Spinal cord (tissue), 10 donors: Measurements from ENCODE around the gene NOP16. TPM values are rescaled to one million over a fixed set of nuclear protein-coding genes. Genes with fewer than 3 reads are reported as not detected.

Experiments used
- DNase-seq, 6 donors: peaks; one replicate each; pipeline versions ENCODE4 v3.0.0 to v3.0.0-alpha.2; 2013 to 2015; ENCODE audit warnings: low spot score in 6 of 6, low read depth in 4 of 6
- H3K27ac ChIP-seq: one replicate; pipeline ENCODE4 v1.5.1; 2013; ENCODE audit warnings: low read depth, low read length, control low read depth
- H3K27me3 ChIP-seq: one replicate; pipeline ENCODE4 v1.6.1; 2013; ENCODE audit warnings: low read length; ENCODE audit not compliant: control insufficient read depth, insufficient read depth
- H3K36me3 ChIP-seq: one replicate; pipeline ENCODE4 v1.6.1; 2013; ENCODE audit warnings: low read length; ENCODE audit not compliant: control insufficient read depth, insufficient read depth
- H3K4me1 ChIP-seq: one replicate; pipeline ENCODE4 v1.6.1; 2013; ENCODE audit warnings: low read length; ENCODE audit not compliant: control insufficient read depth, insufficient read depth
- H3K4me3 ChIP-seq: one replicate; pipeline ENCODE4 v1.5.1; 2013; ENCODE audit warnings: low read depth, low read length, control low read depth
- H3K9me3 ChIP-seq: one replicate; pipeline ENCODE4 v1.6.1; 2013; ENCODE audit warnings: low read length; ENCODE audit not compliant: control insufficient read depth, insufficient read depth
- WGBS: methylation state at CpG from one replicate; pipeline ENCODE4 v1.1.5; 2013; ENCODE audit warnings: missing lambda C conversion rate; ENCODE audit not compliant: insufficient coverage; 5-methylcytosine and 5-hydroxymethylcytosine counted together
- polyA plus RNA-seq, 2 donors: library from polyadenylated mRNA; unstranded; fragments of 120-200 nt; gene quantifications; one replicate each; pipeline ENCODE4 v1.2.1, GENCODE V29; 2013; ENCODE audit not compliant: insufficient read length in 2 of 2
- total RNA-seq, 2 donors: library from RNA; depleted of rRNA in 1 of 2; stranded (reverse); fragments of 120-200 nt in 1 of 2; fragments of >200 nt in 1 of 2; gene quantifications; one replicate each; pipeline versions ENCODE4 v1.2.3 to v1.2.4, GENCODE V29; 2013 to 2014
- donor health status: healthy.

The NOP16 gene
- total and polyA plus RNA-seq, 4 donors = 5.2 to 35.8 (median 21.3) TPM

- no peaks in the 10 kb centered on the region for H3K4me1 ChIP-seq
- H3K36me3 ChIP-seq = peaks cover 68% of the 10 kb centered on the region
- WGBS = 85% methylated on average over 16 of the region's 22 CpGs
- no peak overlapping the region for H3K27ac ChIP-seq
- H3K27me3 ChIP-seq = no peaks in the 10 kb centered on the region
- no peak overlapping the region for H3K4me3 ChIP-seq
- DNase-seq = no peak
- H3K9me3 ChIP-seq = no peaks in the 10 kb centered on the region
Measured at GRCh38 chr5:176401281-176402205, 13.1 kb upstream of the NOP16 start.

- DNase-seq = no peak
- no peak overlapping the region for H3K4me3 ChIP-seq
- no peaks in the 10 kb centered on the region for H3K27me3 ChIP-seq
- 86% methylated on average over 17 of the region's 17 CpGs for WGBS
- peaks cover 68% of the 10 kb centered on the region for H3K36me3 ChIP-seq
- no peaks in the 10 kb centered on the region for H3K4me1 ChIP-seq
- no peaks in the 10 kb centered on the region for H3K9me3 ChIP-seq
- H3K27ac ChIP-seq = no peak overlapping the region
Measured at GRCh38 chr5:176400382-176401156, 12.2 kb upstream of the NOP16 start.

DNA sequence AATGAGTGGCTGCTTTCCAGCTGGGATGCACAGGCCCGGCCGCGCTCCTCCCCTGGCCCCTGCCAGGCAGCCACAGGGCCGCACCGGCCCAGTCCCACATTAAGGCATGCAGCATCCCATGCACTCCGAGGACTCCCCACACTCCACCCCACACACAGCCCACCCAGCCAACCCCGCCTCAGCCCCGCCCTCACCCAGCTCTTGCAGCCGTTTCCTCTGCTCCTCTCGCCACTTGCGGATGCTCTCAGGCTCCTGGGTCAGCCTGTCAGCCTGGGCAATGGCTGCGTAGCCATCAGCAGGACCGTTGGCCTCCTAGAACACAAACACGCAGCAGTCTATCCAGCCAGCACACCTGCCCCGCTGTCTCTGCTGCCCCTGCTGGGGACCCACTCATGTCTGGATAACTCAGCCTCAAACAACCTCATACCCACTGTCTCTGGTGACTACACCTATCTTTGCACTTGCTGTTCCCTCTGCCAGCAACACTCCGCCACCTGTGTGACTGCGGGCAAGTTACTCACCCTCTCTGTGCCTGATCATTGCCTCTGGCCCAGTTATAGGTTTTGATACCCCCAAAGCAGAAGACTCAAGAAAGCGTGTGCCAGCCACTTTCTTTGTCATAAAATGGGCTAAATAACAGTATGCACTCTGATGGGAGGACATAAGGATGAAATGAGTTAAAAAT lies 9.5 kb upstream of the NOP16 start:
- no peak overlapping the region for H3K27ac ChIP-seq
- no peaks in the 10 kb centered on the region for H3K4me1 ChIP-seq
- peaks cover 73% of the 10 kb centered on the region for H3K36me3 ChIP-seq
- 85% methylated on average over 16 of the region's 18 CpGs for WGBS
- H3K4me3 ChIP-seq = no peak overlapping the region
- H3K9me3 ChIP-seq = no peaks in the 10 kb centered on the region
- no peak for DNase-seq
- no peaks in the 10 kb centered on the region for H3K27me3 ChIP-seq

GRCh38 chr5:176396330-176396729 lies 7.9 kb upstream of the NOP16 start:
- Histone ChIP-seq H3K4me1 (no peaks in the 10 kb centered on the region), H3K4me3 (no peak overlapping the region), H3K9me3 (no peaks in the 10 kb centered on the region), H3K27me3 (no peaks in the 10 kb centered on the region), H3K27ac (peak overlapping the region; percentile 67), H3K36me3 (peaks cover 81% of the 10 kb centered on the region)
- WGBS = 63% methylated on average over 6 of the region's 6 CpGs
- DNase-seq = peak in 2 of 6 donors; percentile 14 to 59

DNA sequence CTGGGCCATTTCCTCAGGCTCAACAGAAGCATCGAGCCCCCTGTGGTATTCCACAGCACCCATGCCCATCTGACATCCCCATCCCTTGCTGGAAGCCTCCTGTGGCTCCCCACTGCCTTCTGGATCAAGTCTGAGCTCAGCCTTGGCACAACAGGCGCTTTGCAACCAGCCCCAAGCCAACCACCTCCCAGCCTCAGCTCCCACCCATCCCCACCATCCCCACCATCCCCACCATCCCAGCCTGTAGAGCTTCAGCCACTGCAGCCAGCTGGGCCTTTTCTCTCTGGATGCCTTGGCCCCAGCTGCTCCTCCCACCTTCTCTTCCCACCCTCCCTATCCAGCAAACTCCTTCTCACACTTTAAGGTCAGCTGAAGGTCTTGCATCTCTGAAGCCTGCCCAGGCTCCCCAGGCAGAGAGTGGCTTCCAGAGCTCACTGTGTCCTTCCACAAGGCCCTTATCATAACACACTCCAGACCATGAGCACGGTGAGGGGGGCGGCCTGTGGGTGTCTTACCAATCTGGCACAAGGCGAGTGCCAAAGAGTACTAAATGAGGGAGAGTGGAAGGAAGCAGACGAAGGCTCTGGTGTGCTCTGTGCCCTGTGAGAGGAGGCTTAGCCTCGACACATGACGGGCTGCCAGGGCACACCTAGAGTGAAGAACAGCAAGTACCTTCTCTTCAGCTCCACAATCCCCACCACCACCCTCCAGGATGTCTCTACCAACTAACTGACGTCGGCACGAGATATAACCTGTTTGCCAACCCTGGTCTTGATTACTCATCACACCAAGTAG lies 6.7 kb upstream of the NOP16 start:
- Histone ChIP-seq H3K27ac (no peak overlapping the region), H3K9me3 (no peaks in the 10 kb centered on the region), H3K36me3 (peaks cover 81% of the 10 kb centered on the region), H3K4me3 (no peak overlapping the region), H3K27me3 (no peaks in the 10 kb centered on the region), H3K4me1 (peaks cover under 1% of the 10 kb centered on the region)
- 90% methylated on average over 5 of the region's 11 CpGs for WGBS
- no peak for DNase-seq

- 91% methylated on average over 7 of the region's 9 CpGs for WGBS
- H3K36me3 ChIP-seq = peaks cover 81% of the 10 kb centered on the region
- no peak overlapping the region for H3K4me3 ChIP-seq
- no peak for DNase-seq
- peaks cover 9% of the 10 kb centered on the region for H3K4me1 ChIP-seq
- H3K27me3 ChIP-seq = no peaks in the 10 kb centered on the region
- H3K27ac ChIP-seq = no peak overlapping the region
- H3K9me3 ChIP-seq = no peaks in the 10 kb centered on the region
Measured at GRCh38 chr5:176394096-176394495, 5.7 kb upstream of the NOP16 start.

DNA sequence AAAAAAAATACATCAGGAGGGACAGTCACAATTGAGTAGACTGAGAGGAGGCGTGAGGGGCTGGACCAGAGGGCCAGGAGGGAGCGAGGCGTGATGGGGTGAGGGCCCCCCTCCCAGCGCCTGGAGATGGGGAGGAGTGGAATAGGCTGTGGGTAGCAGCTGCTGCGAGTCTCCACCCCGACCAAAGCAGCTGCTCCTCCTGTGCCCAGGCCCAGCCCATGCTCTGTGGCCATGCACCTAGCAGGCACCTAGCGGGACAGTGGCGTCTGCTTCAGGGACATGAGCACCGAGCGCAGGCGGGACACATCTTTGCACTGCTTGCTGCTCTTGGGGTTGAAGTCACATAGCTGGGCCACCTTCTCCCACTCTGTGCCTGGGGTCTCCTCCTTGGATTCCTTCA lies 4.1 kb upstream of the NOP16 start:
- H3K4me3 ChIP-seq = no peak overlapping the region
- DNase-seq = no peak
- H3K4me1 ChIP-seq = peaks cover 15% of the 10 kb centered on the region
- peaks cover 66% of the 10 kb centered on the region for H3K36me3 ChIP-seq
- WGBS = 93% methylated on average over 11 of the region's 11 CpGs
- H3K9me3 ChIP-seq = no peaks in the 10 kb centered on the region
- H3K27me3 ChIP-seq = no peaks in the 10 kb centered on the region
- H3K27ac ChIP-seq = no peak overlapping the region

DNA sequence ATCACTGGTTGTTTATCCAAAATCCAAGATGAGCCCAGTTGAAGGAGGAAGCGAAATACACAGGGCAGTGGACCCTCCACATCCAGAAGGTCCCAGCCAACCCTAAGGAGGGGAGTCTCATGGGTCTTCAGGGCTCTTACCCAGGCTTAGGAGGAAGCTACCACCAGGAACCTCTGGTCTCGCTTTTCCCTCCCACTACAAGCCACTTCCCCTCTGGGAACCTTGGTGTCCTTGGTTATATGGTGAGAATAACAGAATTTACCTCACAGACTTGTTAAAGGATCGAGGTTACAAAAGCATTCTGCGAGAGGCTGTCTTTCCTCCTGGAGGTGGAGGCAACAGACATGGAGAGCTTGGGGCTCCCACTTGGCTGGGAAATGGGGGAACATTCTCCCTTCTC lies 3.6 kb upstream of the NOP16 start:
- WGBS = 86% methylated on average over 1 of the region's 4 CpGs
- DNase-seq = no peak
- no peak overlapping the region for H3K27ac ChIP-seq
- H3K4me3 ChIP-seq = no peak overlapping the region
- no peaks in the 10 kb centered on the region for H3K27me3 ChIP-seq
- no peaks in the 10 kb centered on the region for H3K9me3 ChIP-seq
- peaks cover 17% of the 10 kb centered on the region for H3K4me1 ChIP-seq
- H3K36me3 ChIP-seq = peaks cover 60% of the 10 kb centered on the region

DNA sequence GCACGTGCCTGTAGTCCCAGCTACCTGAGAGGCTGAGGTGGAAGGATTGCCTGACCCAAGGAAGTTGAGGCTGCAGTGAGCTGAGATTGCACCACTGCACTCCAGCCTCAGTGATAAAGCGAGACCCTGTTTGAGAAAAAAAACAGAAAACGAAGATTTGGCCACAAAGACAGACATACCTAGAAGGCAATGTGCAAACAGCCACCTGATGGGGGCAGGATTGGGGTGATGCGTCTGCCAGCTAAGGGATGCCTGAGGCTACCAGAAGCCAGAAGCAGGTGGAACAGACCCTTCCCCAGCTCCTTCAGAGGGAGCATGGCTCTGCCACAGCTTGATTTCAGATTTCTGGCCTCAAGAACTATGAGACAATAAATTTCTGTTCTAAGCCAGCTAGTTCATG lies 3.1 kb upstream of the NOP16 start:
- WGBS = 93% methylated on average over 4 of the region's 4 CpGs
- Histone ChIP-seq H3K9me3 (no peaks in the 10 kb centered on the region), H3K4me1 (peaks cover 17% of the 10 kb centered on the region), H3K36me3 (peaks cover 55% of the 10 kb centered on the region), H3K27ac (no peak overlapping the region), H3K27me3 (no peaks in the 10 kb centered on the region), H3K4me3 (no peak overlapping the region)
- DNase-seq = no peak
